HG03442 (cell line): ENCODE results near the gene PGBD5.

Experiments
- ATAC-seq: cut with Tn5 transposase; IDR thresholded peaks from one replicate; pipeline ENCODE4 v1.9.1; 2021; ENCODE audit warnings: mild to moderate bottlenecking, moderate library complexity; ENCODE audit not compliant: unreplicated experiment

The PGBD5 gene

DNA sequence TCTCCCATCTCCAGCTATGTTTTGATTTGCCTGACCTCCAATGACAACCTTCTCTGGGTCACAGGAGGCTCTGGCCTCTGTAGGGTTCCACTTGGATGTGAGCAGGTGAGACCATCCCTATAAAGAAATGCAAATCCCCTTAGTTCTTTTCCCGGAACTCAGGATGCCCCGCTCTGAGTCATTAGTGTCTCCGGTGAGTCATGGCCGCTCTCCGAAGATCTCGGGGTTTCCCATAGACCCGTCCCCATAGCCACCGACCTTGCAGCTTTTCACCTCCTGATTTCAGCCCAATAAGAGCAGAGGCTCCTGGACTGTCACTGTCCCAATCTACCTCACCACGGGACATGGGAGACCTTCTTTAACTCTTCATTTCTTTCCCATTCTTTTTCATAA, 98.2 kb downstream of the PGBD5 start:
- ATAC-seq = peak; percentile 68

DNA sequence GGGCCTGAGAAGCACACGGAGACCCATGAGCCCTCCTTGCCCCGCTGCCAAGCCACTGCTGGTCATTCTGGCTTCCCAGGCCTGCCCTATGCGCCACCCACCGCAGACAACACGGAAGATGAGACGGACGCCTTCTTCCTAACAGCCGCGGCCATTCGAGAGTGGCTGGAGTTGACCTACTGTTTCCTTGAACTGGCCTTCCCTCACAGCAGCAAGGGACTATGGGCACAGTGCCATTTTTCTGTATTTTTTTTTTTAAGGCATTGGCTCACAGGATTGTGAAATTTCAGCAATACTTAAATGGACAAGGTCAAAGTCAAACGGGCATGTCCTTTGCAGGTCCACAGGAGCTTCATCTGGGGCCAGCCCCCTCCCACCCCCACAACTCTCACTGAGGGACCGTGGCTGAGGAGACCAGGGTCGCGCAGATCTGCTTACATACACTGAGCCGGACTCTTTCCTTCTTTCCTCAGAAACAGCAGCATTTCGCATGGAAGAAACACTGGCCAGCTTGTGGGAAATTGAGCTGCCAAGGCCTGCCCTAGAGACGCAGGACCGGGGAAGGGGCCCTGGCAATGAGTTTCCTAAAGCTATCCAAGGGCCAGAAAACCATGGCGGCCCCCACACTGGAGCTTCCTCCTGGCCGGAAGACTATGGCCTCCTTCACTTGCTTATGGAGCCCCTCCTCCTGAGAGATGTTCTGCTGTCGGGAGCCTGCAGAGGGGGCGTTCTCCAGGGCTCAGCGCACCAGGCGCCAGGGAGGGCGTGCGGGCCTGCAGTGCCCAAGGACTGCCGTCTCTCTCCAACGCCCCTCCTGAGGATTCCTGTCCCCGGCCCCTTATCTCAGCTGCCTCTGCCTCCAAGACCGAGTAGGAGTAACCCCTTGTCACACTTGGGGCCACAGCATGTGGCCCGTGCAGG, 98.9 kb downstream of the PGBD5 start:
- peak; percentile 17 for ATAC-seq

GRCh38 chr1:230323686-230324085, 102.4 kb downstream of the PGBD5 start:
- ATAC-seq = no peak

- ATAC-seq = no peak
These were observed 103.1 kb downstream of the PGBD5 start for GRCh38 chr1:230322967-230323547.

DNA sequence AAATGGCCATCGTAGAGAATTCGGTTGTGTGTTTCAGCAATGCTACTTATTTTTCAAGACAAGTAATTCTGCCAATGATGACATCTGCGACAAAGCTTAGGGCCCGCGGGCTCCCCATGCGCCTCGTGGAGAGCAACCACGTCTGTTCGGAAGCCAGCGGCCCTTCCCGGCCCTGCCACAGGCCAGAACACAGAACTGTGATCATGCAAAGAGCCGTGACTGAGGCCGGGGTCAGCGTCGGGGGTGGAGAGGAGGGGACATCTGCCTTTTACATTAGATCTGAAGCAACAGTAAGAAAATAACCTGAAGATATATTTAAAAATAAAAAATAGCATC, 103.7 kb downstream of the PGBD5 start:
- no peak for ATAC-seq

DNA sequence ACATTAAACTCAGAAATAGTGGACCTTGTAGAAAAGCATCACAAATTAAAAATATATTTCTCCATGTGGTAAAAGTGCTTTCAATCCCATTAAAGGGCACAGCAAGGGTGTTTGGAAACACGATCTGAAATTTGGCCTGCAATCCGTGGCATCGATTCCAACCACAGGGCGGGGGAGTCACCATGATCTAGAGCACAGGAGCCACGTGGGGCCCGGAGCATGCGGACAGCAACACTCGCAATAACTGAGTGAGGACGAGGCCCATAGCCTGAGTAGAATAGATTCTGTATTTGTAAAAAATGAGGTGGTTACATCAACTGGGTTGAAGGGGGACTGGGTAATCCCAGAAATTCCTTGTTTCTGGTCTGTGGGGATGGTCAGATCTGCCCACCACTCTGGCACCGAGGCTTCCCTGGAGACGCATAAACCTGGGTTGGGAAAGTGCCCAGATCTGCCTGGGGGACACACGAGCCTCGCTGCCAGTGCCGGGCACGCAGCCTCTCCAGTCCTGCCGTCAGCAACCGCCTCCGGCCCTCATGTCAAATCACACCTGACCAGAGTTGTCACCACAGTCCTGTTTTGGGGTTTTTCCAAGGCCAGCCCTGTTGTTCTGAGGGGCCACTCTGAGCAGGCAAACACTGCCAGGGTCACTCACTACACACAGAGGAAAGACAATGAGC, 104.3 kb downstream of the PGBD5 start:
- ATAC-seq = no peak

DNA sequence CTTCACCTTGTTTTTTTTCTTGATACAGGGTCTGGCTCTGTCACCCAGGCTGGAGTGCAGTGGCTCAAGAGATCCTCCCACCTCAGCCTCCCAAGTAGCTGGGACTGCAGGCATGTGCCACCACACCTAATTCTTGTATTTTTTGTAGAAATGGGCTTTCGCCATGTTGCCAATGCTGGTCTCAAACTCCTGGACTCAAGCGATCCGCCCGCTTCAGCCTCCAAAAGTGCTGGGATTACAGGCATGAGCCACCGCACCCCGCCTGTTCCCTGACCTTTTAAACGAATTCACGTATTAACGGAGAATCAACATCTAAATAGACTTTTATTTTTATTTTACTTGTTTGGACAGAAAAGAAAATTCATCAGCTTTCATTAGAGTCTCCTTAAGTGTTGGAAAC, 104.8 kb downstream of the PGBD5 start:
- ATAC-seq = no peak

- ATAC-seq = no peak
These were observed 105.3 kb downstream of the PGBD5 start for GRCh38 chr1:230320804-230321203.

DNA sequence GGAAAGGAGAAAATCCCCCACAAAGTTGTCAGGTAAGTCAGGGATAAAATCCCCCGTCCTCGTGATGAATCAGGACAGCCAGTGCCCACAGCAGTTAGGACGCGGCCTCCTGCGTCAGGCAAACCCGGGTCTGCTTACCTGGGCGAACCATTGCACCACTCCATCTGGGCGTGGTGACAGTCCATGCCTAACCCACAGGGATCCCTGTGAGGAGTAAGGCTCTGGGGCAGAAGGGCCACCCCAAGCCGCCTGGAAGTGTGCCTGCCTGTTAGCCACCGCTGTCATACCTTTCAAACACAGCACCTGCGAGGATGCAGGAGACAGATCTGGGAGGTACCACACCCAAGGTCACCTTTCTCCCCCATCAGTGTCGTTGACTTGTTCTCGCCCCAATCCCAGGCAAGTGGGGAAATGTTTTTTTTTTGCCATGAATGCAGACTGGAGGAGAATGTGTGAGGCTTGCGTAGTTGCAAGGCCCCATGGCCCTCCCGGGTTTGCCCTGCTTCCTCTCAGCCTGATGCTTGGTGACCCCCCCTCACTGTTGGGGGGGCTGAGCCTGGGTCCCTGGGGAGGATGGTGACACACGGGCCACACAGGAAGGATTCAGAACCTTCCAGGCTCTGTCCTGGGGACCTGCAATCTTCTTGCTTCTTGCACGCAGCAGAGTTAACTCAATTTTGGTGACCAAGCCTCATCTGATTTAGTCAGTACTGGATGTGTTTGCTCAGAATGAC, 107.0 kb downstream of the PGBD5 start:
- ATAC-seq = no peak

- ATAC-seq = no peak
These were observed 108.0 kb downstream of the PGBD5 start for GRCh38 chr1:230317823-230318819.

GRCh38 chr1:230316864-230317745, 109.0 kb downstream of the PGBD5 start:
- no peak for ATAC-seq

GRCh38 chr1:230315099-230315498, 111.0 kb downstream of the PGBD5 start:
- ATAC-seq = no peak

GRCh38 chr1:230314142-230314470, 112.0 kb downstream of the PGBD5 start:
- ATAC-seq = no peak

DNA sequence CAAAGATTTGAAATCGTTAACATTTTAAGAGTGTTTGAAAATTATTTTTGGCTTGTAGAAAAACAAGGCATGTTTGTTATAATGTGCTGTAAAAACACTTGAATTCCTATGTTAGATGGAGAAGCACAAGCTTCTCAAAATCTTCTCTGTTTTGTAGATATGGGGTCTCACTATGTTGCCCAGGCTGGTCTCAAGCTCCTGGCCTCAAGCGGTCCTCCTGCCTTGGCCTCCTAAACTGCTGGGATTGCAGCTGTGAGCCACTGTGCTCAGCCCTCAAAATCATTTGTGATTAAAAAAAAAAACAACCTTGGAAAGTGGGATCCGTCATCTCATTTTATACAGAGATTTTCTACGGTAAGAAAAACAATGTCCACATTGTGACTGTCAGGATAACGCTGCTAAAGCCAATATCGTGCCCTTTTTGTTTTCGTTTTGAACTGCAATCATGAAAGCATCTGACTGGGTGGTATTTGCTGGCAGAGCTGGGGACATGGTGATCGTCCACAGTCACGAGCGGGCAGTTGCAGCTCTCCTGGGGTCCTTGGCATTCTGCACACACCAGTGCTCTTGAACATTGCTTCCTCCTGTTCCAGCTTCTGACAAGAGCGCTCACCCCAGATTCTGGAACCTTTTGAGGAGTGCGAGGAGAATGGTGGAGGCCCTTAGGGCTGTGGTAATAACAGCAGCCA, 112.5 kb downstream of the PGBD5 start:
- no peak for ATAC-seq

DNA sequence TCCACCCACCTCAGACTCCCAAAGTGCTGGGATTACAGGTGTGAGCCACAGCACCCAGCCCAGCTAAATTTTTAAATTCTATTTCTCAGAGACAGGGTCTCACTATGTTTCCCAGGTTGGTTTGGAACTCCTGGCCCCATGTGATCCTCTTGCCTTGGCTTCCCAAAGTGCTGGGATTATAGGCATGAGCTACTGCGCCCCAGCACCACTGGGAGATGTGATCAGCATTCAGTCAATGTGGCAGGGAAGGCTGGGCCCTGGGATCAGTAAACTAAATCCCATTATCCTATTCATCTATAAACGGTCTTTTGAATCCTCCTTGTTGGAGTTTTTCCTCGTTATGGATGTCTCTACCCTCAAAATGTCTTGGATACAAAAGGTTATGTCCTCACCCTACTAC, 113.5 kb downstream of the PGBD5 start:
- no peak for ATAC-seq

GRCh38 chr1:230310381-230311163, 115.6 kb downstream of the PGBD5 start:
- no peak for ATAC-seq

DNA sequence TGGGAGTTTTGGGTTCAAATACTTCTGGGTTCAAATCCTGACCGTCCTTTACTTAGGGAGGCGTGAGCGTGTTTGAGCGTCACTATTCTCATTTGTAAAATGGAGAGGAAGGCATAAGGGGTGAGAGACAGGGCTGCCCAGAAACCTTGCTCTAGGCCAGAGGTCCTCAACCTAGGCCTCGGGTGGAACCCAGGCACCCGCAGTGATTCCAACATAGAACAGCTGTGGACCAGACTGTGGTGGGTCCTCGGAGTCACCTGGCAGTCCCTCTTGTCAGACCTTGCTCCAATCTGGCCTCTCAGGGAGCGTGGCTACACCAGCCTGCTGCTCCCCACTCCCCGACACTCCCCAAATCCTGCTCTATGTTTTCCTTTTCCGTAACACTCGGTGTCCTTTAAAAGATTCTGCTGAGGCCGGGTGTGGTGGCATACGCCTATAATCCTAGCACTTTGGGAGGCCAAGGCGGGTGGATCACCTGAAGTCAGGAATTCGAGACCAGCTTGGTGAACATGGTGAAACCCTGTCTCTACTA, 116.4 kb downstream of the PGBD5 start:
- no peak for ATAC-seq

- ATAC-seq = no peak
These were observed 117.3 kb downstream of the PGBD5 start for GRCh38 chr1:230308821-230309220.
